ENCODE data around the gene ARHGEF9. TPM values are rescaled to one million over a fixed set of nuclear protein-coding genes. Genes with fewer than 3 reads are reported as not detected.

Gene ARHGEF9
- polyA plus RNA-seq, 1 donor from 2014 or later: 71.9 TPM

GRCh38 chrX:63782515-63782914 is 2.5 kb downstream of the ARHGEF9 start:
- H3K36me3 ChIP-seq (ENCODE audit: insufficient read depth, low read length): no peaks in the 10 kb centered on the region
- TF ChIP-seq, protein P1, sequence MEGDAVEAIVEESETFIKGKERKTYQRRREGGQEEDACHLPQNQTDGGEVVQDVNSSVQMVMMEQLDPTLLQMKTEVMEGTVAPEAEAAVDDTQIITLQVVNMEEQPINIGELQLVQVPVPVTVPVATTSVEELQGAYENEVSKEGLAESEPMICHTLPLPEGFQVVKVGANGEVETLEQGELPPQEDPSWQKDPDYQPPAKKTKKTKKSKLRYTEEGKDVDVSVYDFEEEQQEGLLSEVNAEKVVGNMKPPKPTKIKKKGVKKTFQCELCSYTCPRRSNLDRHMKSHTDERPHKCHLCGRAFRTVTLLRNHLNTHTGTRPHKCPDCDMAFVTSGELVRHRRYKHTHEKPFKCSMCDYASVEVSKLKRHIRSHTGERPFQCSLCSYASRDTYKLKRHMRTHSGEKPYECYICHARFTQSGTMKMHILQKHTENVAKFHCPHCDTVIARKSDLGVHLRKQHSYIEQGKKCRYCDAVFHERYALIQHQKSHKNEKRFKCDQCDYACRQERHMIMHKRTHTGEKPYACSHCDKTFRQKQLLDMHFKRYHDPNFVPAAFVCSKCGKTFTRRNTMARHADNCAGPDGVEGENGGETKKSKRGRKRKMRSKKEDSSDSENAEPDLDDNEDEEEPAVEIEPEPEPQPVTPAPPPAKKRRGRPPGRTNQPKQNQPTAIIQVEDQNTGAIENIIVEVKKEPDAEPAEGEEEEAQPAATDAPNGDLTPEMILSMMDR (IDR thresholded peaks at IDR 0.05; ENCODE audit: poor library complexity, severe bottlenecking): no peak
- no peak for TF ChIP-seq POLR2AphosphoS5 (IDR thresholded peaks at IDR 0.05)
- no peak for TF ChIP-seq SMC3 (conservative IDR thresholded peaks at IDR 0.05; ENCODE audit: poor library complexity)
- TF ChIP-seq RAD21 (conservative IDR thresholded peaks at IDR 0.05): no peak
- no peak for TF ChIP-seq TAF1 (IDR thresholded peaks at IDR 0.05; ENCODE audit: low read depth)
- TF ChIP-seq, protein P2, sequence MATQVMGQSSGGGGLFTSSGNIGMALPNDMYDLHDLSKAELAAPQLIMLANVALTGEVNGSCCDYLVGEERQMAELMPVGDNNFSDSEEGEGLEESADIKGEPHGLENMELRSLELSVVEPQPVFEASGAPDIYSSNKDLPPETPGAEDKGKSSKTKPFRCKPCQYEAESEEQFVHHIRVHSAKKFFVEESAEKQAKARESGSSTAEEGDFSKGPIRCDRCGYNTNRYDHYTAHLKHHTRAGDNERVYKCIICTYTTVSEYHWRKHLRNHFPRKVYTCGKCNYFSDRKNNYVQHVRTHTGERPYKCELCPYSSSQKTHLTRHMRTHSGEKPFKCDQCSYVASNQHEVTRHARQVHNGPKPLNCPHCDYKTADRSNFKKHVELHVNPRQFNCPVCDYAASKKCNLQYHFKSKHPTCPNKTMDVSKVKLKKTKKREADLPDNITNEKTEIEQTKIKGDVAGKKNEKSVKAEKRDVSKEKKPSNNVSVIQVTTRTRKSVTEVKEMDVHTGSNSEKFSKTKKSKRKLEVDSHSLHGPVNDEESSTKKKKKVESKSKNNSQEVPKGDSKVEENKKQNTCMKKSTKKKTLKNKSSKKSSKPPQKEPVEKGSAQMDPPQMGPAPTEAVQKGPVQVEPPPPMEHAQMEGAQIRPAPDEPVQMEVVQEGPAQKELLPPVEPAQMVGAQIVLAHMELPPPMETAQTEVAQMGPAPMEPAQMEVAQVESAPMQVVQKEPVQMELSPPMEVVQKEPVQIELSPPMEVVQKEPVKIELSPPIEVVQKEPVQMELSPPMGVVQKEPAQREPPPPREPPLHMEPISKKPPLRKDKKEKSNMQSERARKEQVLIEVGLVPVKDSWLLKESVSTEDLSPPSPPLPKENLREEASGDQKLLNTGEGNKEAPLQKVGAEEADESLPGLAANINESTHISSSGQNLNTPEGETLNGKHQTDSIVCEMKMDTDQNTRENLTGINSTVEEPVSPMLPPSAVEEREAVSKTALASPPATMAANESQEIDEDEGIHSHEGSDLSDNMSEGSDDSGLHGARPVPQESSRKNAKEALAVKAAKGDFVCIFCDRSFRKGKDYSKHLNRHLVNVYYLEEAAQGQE (IDR thresholded peaks at IDR 0.05; ENCODE audit: borderline replicate concordance): no peak
- no peak for TF ChIP-seq EP300 (conservative IDR thresholded peaks at IDR 0.05; ENCODE audit: poor library complexity, severe bottlenecking)
- TF ChIP-seq MXI1 (conservative IDR thresholded peaks at IDR 0.05; ENCODE audit: poor library complexity, severe bottlenecking): no peak
- TF ChIP-seq EZH2 (IDR thresholded peaks at IDR 0.05; ENCODE audit: borderline replicate concordance, insufficient read depth, low read length, poor library complexity, severe bottlenecking): no peak
- H3K9me3 ChIP-seq (ENCODE audit: low read length): no peaks in the 10 kb centered on the region
- no peak overlapping the region for H3K4me3 ChIP-seq (ENCODE audit: low read length)
- H3K27ac ChIP-seq (ENCODE audit: low read length): no peak overlapping the region
- H3K27me3 ChIP-seq (ENCODE audit: insufficient read depth, low read depth, low read length): no peaks in the 10 kb centered on the region
- H3F3A ChIP-seq (ENCODE audit: insufficient read depth, low read length, poor library complexity, severe bottlenecking): no peaks in the 10 kb centered on the region
- no peak overlapping the region for H2AFZ ChIP-seq (ENCODE audit: low read depth, low read length)
- no peak overlapping the region for H3K4me2 ChIP-seq (ENCODE audit: low read length)
- no peak overlapping the region for H3K9ac ChIP-seq (ENCODE audit: low read length)
- H3K79me2 ChIP-seq (replicated peaks; ENCODE audit: insufficient read depth, low read length): no peaks in the 10 kb centered on the region
- H3K9me2 ChIP-seq (ENCODE audit: insufficient read depth, low read length): no peaks in the 10 kb centered on the region
- H4K20me1 ChIP-seq (ENCODE audit: insufficient read depth): no peaks in the 10 kb centered on the region

DNA sequence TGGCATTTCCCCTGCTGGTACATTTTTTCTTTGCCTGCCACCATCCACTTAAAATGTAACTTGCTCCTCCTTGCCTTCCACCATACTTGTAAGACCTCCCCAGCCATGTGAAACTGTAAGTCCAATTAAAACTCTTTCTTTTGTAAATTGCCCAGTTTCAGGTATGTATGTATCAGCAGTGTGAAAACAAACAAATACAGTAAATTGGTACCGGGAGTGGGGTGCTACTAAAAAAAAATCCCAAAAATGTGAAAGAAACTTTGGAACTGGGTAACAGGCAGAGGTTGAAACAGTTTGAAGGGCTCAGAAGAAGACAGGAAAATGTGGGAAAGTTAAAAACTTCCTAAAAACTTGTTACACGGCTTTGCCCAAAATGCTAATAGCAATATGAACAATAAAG is 16.3 kb downstream of the ARHGEF9 start:
- Histone ChIP-seq H3K9me3 (ENCODE audit: low read length) (no peaks in the 10 kb centered on the region), H3K4me3 (ENCODE audit: low read length) (no peak overlapping the region), H3K36me3 (ENCODE audit: insufficient read depth, low read length) (no peaks in the 10 kb centered on the region), H3K9ac (ENCODE audit: low read length) (no peak overlapping the region), H3F3A (ENCODE audit: insufficient read depth, low read length, poor library complexity, severe bottlenecking) (no peaks in the 10 kb centered on the region), H3K79me2 (replicated peaks; ENCODE audit: insufficient read depth, low read length) (no peaks in the 10 kb centered on the region), H3K4me2 (ENCODE audit: low read length) (no peak overlapping the region), H3K27me3 (ENCODE audit: insufficient read depth, low read depth, low read length) (no peaks in the 10 kb centered on the region), H4K20me1 (ENCODE audit: insufficient read depth) (no peaks in the 10 kb centered on the region), H3K27ac (ENCODE audit: low read length) (no peak overlapping the region), H3K9me2 (ENCODE audit: insufficient read depth, low read length) (no peaks in the 10 kb centered on the region), H2AFZ (ENCODE audit: low read depth, low read length) (no peak overlapping the region)
- no peak for TF ChIP-seq MXI1 (conservative IDR thresholded peaks at IDR 0.05; ENCODE audit: poor library complexity, severe bottlenecking)
- no peak for TF ChIP-seq RAD21 (conservative IDR thresholded peaks at IDR 0.05)
- TF ChIP-seq EZH2 (IDR thresholded peaks at IDR 0.05; ENCODE audit: borderline replicate concordance, insufficient read depth, low read length, poor library complexity, severe bottlenecking): no peak
- TF ChIP-seq POLR2AphosphoS5 (IDR thresholded peaks at IDR 0.05): no peak
- TF ChIP-seq EP300 (conservative IDR thresholded peaks at IDR 0.05; ENCODE audit: poor library complexity, severe bottlenecking): no peak
- TF ChIP-seq TAF1 (IDR thresholded peaks at IDR 0.05; ENCODE audit: low read depth): no peak

Measured in neural cell (in vitro differentiated cells).